ENCODE measurements around the gene TMC3.

DNA sequence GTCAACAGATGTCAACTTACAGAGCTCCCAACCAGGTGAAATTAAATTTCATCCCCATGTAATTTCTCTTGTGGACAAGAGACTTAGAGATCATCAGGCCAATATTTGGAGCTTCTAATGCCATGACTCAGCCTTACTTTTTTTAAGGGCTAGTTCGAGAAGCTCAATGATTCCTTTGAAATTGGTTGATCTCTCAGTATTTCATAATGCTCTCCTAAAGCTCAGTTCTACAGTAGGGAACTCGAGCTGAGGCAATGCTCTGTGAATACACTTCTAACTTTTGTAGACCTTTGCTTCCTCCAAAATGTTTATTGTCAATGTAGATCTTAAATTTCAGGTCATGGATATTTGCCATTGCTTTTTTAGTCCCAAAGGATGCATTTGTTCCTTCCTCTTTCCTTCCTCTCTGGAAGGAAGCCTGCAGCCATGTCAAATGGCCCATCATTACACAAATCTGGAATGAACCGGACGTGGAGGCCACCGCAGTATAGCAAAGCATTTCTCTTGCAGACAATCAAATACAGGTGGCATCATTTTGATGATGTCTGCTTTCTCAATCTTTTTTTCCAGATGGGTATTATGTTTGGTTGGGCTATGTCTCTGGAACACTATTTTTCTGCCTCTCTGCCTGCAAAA is 78.4 kb downstream of the TMC3 start:
- TF ChIP-seq, protein P1, sequence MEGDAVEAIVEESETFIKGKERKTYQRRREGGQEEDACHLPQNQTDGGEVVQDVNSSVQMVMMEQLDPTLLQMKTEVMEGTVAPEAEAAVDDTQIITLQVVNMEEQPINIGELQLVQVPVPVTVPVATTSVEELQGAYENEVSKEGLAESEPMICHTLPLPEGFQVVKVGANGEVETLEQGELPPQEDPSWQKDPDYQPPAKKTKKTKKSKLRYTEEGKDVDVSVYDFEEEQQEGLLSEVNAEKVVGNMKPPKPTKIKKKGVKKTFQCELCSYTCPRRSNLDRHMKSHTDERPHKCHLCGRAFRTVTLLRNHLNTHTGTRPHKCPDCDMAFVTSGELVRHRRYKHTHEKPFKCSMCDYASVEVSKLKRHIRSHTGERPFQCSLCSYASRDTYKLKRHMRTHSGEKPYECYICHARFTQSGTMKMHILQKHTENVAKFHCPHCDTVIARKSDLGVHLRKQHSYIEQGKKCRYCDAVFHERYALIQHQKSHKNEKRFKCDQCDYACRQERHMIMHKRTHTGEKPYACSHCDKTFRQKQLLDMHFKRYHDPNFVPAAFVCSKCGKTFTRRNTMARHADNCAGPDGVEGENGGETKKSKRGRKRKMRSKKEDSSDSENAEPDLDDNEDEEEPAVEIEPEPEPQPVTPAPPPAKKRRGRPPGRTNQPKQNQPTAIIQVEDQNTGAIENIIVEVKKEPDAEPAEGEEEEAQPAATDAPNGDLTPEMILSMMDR (IDR thresholded peaks at IDR 0.05; ENCODE audit: poor library complexity), result no peak
- TF ChIP-seq EZH2 (IDR thresholded peaks at IDR 0.05; ENCODE audit: borderline replicate concordance) (no peak), EZH2phosphoT487 (IDR thresholded peaks at IDR 0.05; ENCODE audit: low read depth, severe bottlenecking, unreplicated experiment) (no peak)

All from hepatocyte (in vitro differentiated cells).